Stimulated activated CD4-positive, alpha-beta T cell treated with anti-CD3 and anti-CD28 coated beads, Interleukin-2, amount 100 ng/mL, for 48 hours (primary cell): ENCODE measurements around the gene NKG7.
"Not testable (repeated sequence)": the region's sequence is repeated elsewhere in the genome, so short reads cannot be mapped to it uniquely, and the experiment has no call there.

Experiments
- DNase-seq, 2 donors: peaks; one replicate each; pipeline ENCODE4 v3.0.0-alpha.2; 2020

NKG7 gene

GRCh38 chr19:51372649-51373504, at the start of gene NKG7:
TSS of gene NKG7 (minus strand) at chr19:51372654. CDS start at chr19:51372535, 119 bp downstream.
- peak; percentile 64 to 67 for DNase-seq

- peak; percentile 98 for DNase-seq
Observed at GRCh38 chr19:51422053-51422448, 49.6 kb upstream of the NKG7 start.

- no peak for DNase-seq
Observed at GRCh38 chr19:51421229-51422052, 49.0 kb upstream of the NKG7 start.

GRCh38 chr19:51420511-51420910, 48.1 kb upstream of the NKG7 start:
- DNase-seq: not testable (repeated sequence)

GRCh38 chr19:51418707-51419106, 46.3 kb upstream of the NKG7 start:
- no peak for DNase-seq

- DNase-seq: no peak
Observed at GRCh38 chr19:51417810-51418157, 45.3 kb upstream of the NKG7 start.

GRCh38 chr19:51417107-51417809, 44.8 kb upstream of the NKG7 start, which contains the start of gene SIGLEC10:
TSS of gene SIGLEC10 (minus strand) at chr19:51417642. CDS start at chr19:51417581, 61 bp downstream.
- peak; percentile 40 to 48 for DNase-seq

GRCh38 chr19:51416422-51416821, 44.0 kb upstream of the NKG7 start:
- not testable (repeated sequence) for DNase-seq

- no peak for DNase-seq
Observed at GRCh38 chr19:51415187-51415586, 42.7 kb upstream of the NKG7 start.

GRCh38 chr19:51410950-51411748, 38.7 kb upstream of the NKG7 start:
- DNase-seq: no peak

GRCh38 chr19:51407511-51408131, 35.2 kb upstream of the NKG7 start:
- no peak for DNase-seq

- DNase-seq: no peak
Observed at GRCh38 chr19:51402117-51402516, 29.7 kb upstream of the NKG7 start.

GRCh38 chr19:51399936-51400335, 27.5 kb upstream of the NKG7 start:
- not testable (repeated sequence) for DNase-seq

- no peak for DNase-seq
Observed at GRCh38 chr19:51399231-51399630, 26.8 kb upstream of the NKG7 start.

- no peak for DNase-seq
Observed at GRCh38 chr19:51398096-51398704, 25.7 kb upstream of the NKG7 start.

GRCh38 chr19:51397453-51397852, 25.0 kb upstream of the NKG7 start:
- DNase-seq: not testable (repeated sequence)

GRCh38 chr19:51396175-51396574, 23.7 kb upstream of the NKG7 start:
- no peak for DNase-seq

GRCh38 chr19:51394050-51394836, 21.8 kb upstream of the NKG7 start:
- peak; percentile 90 for DNase-seq

- no peak for DNase-seq
Observed at GRCh38 chr19:51392701-51393100, 20.2 kb upstream of the NKG7 start.

GRCh38 chr19:51391073-51391611, 18.7 kb upstream of the NKG7 start:
- no peak for DNase-seq
